Astrocyte of the cerebellum (primary cell): ENCODE data around the gene LRIG1.

ENCODE experiments used
- DNase-seq: peaks from one replicate; pipeline ENCODE4 v3.0.0-alpha.2; 2011; ENCODE audit warnings: low read depth
- H3K4me3 ChIP-seq: 2 replicates; pipeline ENCODE4 v1.5.1; 2011; ENCODE audit warnings: mild to moderate bottlenecking, low read depth, low read length, moderate library complexity
- CTCF ChIP-seq: IDR thresholded peaks from 2 replicates; pipeline ENCODE4 v1.5.1; 2012; ENCODE audit warnings: low read length, low read depth, moderate library complexity, mild to moderate bottlenecking; ENCODE audit errors: missing control alignments
- in situ Hi-C: cut with HindIII; loops from 2 replicates; pipeline ENCODE4 v1.10.0; 2017; ENCODE audit warnings: low sequenced_read_pairs

LRIG1 gene

GRCh38 chr3:66386925-66387650 is 113.7 kb downstream of the LRIG1 start:
- no peak overlapping the region for H3K4me3 ChIP-seq
- DNase-seq = no peak
- in situ Hi-C loops = no loop called here
- no peak for TF ChIP-seq CTCF

DNA sequence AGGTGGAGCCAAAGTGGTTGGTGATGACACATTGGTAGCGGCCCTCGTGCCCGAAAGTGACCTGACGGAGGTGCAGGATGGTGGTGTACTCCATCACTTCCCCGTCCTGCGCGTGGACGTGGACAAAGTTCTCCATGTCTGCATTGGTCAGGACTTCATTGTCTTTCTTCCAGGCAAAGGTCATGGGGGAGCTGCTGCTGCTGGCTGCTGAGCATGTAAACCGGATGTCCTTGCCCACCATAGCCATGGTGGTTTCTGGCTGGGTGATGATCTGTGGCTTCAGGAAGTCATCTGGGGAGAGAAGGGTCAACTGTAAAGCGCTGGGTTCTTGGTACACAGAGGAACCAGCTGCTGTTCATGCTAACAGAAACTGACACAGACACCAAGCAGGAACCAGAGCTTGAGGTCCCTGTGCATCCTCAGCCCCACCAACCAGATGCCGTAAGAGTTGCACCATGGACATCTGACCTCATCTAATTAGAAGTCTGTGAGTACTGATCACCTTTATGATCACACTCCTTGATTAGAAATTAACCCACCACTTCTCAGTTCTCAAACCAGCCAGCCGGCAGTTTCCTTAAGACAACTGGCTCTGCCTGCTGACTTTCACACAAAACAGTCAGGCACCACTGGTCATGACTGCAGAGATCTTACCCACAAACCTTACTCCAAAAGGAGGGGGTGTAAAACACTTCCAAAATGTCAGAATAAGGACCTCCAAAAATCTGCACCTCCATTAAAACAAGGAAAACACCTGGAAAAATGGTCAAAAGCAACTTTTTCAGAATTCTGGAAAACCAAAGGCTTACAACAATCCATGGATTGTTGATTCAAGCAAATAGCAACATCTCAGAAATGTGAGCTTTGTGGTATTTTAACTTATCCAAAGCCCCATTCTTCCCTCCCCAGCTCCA is 114.6 kb downstream of the LRIG1 start:
- no peak for DNase-seq
- in situ Hi-C loops = no loop called here
- no peak for TF ChIP-seq CTCF

GRCh38 chr3:66385066-66385465 is 115.8 kb downstream of the LRIG1 start:
- no peak for DNase-seq
- no peak overlapping the region for H3K4me3 ChIP-seq
- in situ Hi-C loops = no loop called here
- no peak for TF ChIP-seq CTCF

More for the DNA sequence above, 114.6 kb downstream of the LRIG1 start:
- no peak overlapping the region for H3K4me3 ChIP-seq

GRCh38 chr3:66383998-66384745 is 116.7 kb downstream of the LRIG1 start:
- in situ Hi-C loops = no loop called here
- no peak overlapping the region for H3K4me3 ChIP-seq
- TF ChIP-seq CTCF = no peak
- no peak for DNase-seq

GRCh38 chr3:66383023-66383422 is 117.8 kb downstream of the LRIG1 start:
- H3K4me3 ChIP-seq = no peak overlapping the region
- in situ Hi-C loops = no loop called here
- no peak for TF ChIP-seq CTCF
- no peak for DNase-seq

- DNase-seq = no peak
- H3K4me3 ChIP-seq = no peak overlapping the region
- in situ Hi-C loops = no loop called here
- no peak for TF ChIP-seq CTCF
Observed at GRCh38 chr3:66382142-66382541, 118.7 kb downstream of the LRIG1 start.
